NCI-H2029 (cell line): Measurements from ENCODE around the gene SIPA1L3.

Experiments
- DNase-seq: peaks from one replicate; lab custom pipeline; 2025; lab: John Stamatoyannopoulos, UW

Gene SIPA1L3

GRCh38 chr19:37948362-37948761 lies 41.4 kb downstream of the SIPA1L3 start:
- no peak for DNase-seq

DNA sequence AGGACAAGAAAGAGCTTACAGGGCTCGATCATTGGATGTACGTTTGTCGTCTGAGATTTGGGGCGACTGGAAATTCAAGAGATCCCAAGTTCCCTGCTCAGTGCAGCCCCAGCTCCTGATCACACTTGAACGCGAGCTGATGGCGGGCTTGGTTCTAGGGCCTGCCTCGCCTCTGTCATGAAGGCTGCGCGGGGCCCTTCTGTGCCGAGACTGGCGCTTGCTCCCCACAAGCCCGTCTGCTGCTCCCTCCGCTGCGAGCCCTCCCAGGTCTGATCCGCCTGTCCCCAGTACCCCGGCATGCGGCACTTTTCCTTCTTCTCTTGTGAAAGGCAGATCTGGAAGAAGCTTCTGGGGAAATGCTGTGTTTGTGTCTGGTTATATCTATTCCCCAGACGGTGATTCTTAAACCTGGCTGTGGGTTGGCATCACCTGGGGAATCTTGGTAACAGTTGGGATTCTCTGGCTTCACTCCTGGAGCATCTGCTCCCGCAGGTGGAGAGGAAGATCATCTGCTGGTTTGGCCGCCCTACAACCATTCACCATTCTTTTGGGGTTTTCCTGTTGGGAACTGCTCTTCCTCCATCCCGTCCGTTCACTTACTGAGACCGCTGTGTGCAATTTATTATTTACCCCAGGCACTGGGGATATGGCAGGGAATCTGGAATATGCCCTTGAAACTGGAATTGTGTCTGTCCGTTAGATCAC lies 43.6 kb downstream of the SIPA1L3 start:
- DNase-seq, result no peak

GRCh38 chr19:37951816-37952210 lies 44.8 kb downstream of the SIPA1L3 start:
- DNase-seq, result no peak

- no peak for DNase-seq
Measured at GRCh38 chr19:37953171-37953917, 46.3 kb downstream of the SIPA1L3 start.

GRCh38 chr19:37953918-37954303 lies 46.9 kb downstream of the SIPA1L3 start:
- no peak for DNase-seq

GRCh38 chr19:37954421-37954874 lies 47.4 kb downstream of the SIPA1L3 start:
- no peak for DNase-seq

GRCh38 chr19:37955986-37956385 lies 49.0 kb downstream of the SIPA1L3 start:
- peak; percentile 41 for DNase-seq

- DNase-seq, result no peak
Measured at GRCh38 chr19:37957176-37957575, 50.2 kb downstream of the SIPA1L3 start.

- no peak for DNase-seq
Measured at GRCh38 chr19:37959665-37960114, 52.7 kb downstream of the SIPA1L3 start.

DNA sequence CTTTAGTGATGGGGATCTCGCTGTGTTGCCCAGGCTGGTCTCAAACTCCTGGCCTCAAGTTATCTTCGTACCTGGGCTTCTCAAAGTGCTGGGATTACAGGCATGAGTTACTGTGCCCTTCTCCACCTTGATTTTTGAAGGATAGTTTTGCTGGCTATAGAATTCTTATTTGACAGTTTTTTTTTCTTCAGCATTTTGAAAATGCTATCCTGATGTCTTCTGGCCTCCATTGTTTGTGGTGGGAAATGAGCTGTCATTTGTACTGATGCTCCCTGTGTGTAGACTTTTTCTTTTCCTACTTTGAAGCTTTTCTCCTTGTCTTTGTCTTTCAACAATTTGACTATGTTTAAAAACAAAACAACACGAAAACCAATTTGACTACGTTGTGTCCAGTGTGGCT lies 54.2 kb downstream of the SIPA1L3 start:
- DNase-seq, result no peak

DNA sequence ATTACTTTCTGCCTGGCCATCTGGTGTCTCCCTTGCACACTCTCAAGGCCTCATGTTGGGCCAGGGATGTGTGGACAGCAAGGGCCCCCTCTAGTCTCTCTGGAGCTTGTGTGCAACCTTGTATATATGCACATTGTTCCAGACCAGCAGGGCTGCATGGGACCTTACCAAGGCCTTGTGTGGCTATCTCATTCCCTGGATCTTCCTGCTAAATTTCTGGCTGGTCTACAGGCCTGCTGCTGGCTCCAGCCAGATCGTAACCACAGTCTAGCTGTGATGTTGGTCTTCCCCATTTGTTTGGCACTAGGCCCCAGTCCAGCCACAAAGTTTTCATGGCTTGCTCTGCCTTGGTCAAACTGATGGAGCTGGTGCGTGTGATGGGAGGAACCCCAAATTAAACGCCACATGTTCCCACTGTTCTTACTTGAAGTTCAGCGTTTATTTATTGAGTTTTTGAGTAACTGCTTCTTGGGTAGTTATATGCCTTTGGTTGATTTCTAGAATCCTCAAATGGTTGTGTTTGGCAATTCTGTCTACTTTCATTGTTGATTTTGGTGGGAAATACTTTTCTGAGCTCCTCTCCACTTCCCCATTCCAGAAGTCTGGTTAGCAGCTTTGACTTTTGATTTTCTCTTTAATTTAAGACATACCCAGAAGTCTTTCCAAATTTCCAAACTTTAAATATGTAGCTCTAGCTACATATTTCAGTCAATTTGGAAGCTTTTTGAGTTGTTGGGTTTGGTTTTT lies 56.4 kb downstream of the SIPA1L3 start:
- no peak for DNase-seq

- DNase-seq, result no peak
Measured at GRCh38 chr19:37964109-37964508, 57.1 kb downstream of the SIPA1L3 start.

GRCh38 chr19:37966211-37966661 lies 59.2 kb downstream of the SIPA1L3 start:
- no peak for DNase-seq

DNA sequence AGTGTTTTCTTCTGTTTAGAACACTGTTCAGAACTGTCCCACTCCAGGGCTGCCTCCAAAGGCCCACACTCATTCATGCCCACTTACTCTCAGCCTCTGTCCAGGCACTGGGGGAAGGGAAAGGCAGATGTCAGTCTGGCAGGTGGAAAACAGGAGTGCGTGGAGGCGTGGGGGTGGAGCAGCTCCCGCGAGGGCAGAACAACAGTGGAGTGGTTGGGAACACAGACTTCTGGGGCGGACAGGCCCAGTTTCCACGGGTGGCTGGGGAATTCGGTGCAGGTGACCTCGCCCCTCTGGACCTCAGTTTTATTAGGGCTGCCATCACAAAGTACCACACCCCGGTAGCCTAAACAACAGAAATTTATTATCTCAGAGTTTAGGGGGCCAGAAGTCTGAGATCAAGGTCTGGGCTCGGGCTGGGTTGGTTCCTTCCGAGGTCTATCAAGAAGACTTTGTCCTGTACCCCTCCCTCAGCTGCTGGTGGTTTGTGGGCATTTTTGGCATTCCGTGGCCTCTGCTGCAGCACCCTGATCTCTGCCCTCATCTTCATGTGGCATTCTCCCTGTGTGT lies 59.7 kb downstream of the SIPA1L3 start:
- DNase-seq, result no peak

GRCh38 chr19:37969695-37970094 lies 62.7 kb downstream of the SIPA1L3 start:
- no peak for DNase-seq

DNA sequence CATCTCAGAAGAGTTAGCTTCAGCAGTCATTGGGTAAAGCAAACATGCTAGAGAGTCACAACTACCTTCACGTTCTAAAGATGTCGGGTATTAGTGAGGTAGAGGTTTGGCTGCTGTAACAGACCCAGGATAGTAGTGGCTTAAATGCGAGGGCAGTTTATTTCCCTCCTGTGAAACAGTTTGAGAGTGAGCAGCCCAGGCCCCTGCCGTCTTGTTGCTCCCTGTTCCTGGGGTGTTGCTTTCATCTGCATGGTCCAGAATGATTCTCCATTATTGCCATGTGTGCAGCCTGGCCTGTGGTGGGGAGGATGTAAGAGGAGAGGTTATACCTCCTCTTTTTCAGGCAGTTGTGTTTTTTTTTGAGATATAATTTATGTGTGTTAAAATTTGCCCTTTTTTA lies 63.7 kb downstream of the SIPA1L3 start:
- no peak for DNase-seq

DNA sequence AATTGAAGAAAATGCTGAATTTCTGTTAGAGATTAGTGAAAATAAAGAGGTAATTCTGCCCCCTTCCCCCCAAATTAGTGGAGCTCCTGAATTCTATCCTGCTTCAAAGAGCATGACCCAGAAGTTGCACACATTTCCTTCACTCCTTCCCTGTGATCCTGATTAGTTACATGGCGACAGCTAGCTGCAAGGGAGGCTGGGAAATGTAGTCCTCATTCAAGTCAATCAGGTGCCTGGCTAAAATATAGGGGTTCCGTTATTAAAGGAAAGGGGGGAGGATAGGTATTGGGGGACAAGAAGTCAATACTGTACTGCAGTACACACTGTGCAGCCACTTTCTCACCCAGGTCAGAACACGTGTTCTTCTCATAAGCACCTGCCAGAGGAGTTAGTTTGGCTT lies 65.8 kb downstream of the SIPA1L3 start:
- DNase-seq, result no peak

DNA sequence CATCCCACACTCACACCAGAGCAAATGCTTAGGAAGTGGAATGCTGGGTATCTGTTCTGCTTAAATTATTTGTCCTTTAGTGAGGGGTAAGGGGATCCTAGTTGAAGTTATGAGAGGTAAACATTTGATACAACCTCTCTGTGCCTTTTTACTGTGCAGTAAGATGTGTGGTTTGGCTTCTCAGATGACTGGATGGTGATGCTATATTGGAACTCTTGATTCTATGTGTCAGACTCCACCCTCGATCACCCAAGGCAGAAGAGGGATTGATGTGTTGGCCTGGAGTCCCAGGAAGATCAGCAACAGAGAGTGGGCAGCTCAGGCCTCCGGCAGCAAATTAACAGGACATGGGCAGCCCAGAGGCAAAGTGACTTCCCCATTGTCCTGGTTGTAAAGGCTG lies 66.7 kb downstream of the SIPA1L3 start:
- no peak for DNase-seq

- DNase-seq, result no peak
Measured at GRCh38 chr19:37975071-37975470, 68.1 kb downstream of the SIPA1L3 start.

DNA sequence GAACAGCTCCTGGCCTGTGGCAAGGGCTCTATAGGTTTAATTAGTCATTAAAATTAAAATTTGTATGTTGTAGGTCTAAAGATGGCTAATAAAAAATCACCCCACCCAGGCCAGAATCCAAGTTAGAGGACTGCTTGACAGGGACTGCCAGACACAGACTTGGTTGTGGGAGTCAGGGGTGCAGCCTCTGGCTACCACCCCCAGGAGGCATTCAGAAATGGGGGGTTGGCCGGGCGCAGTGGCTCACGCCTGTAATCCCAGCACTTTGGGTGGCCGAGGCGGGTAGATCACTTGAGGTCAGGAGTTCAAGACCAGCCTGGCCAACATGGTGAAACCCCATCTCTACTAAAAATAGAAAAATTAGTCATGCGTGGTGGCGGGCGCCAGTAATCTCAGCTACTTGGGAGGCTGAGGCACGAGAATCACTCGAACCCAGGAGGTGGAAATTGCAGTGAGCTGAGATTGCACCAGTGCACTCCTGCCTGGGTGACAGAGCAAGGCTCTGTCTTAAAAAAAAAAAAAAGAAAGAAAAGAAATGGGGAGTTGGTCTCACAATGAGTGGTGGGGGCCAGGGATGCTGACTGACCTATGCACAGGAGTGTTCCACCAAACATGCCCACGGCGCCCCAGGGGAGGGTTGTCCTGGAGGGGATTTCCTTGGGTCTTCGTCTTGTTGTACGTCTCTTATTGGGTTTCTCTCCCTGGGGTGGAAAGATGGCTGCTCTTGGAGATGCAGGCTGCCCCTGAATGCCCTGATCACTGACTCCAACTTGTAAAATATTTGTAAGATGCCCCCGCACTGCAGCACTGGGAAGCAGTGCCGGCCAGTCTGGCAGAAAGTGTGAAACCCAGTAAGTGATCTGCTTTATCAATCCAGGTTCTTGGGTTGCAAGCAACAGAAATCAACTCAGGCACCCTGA lies 68.8 kb downstream of the SIPA1L3 start:
- DNase-seq, result no peak

- no peak for DNase-seq
Measured at GRCh38 chr19:37977391-37977790, 70.4 kb downstream of the SIPA1L3 start.
